ENCODE measurements around the gene PRKCE.
"Not testable (repeated sequence)": the region's sequence is repeated elsewhere in the genome, so short reads cannot be mapped to it uniquely, and the experiment has no call there.

PRKCE gene

GRCh38 chr2:45700407-45701013 is 49.0 kb downstream of the PRKCE start:
- DNase-seq = no peak

GRCh38 chr2:45705233-45705632 is 53.8 kb downstream of the PRKCE start:
- no peak for DNase-seq

DNA sequence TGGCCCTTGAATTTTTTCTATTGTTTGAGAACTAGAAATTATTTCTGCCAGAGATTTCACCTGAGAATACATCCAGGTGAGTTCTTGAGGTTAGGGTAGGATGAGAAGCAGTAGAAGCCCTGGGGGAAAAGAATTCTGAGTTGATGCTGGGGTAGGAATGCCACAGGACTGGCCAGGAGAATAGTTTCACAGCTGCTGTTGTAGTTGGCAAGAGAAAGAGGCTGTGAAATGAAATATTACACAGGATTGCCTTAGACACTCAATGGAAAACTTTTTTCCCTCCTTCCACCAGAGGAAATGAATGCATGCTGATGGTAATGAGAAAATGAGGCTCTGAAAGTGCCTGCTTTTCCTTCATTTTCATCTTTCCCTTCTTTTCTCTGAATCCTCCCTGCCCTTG is 54.6 kb downstream of the PRKCE start:
- no peak for DNase-seq

- DNase-seq = no peak
Observed at GRCh38 chr2:45707006-45707405, 55.5 kb downstream of the PRKCE start.

GRCh38 chr2:45707661-45708060 is 56.2 kb downstream of the PRKCE start:
- DNase-seq = no peak

DNA sequence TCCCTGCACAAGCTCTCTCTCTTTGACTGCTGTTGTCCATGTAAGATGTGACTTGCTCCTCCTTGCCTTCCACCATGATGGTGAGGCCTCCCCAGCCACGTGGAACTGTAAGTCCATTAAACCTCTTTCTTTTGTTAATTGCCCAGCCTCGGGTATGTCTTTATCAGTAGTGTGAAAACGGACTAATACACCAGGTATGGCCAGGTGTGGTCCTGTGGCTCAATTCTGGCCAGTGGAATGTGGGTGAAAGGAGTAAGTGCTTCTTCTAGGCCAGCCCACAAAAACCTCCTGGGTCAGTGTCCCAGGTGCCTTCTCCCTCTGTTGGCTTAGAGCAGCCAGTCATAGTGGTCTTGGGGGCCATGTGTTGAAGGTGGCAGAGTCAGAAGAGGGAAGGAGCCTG is 57.0 kb downstream of the PRKCE start:
- DNase-seq = no peak

- no peak for DNase-seq
Observed at GRCh38 chr2:45709137-45709536, 57.7 kb downstream of the PRKCE start.

GRCh38 chr2:45710468-45710867 is 59.0 kb downstream of the PRKCE start:
- no peak for DNase-seq

DNA sequence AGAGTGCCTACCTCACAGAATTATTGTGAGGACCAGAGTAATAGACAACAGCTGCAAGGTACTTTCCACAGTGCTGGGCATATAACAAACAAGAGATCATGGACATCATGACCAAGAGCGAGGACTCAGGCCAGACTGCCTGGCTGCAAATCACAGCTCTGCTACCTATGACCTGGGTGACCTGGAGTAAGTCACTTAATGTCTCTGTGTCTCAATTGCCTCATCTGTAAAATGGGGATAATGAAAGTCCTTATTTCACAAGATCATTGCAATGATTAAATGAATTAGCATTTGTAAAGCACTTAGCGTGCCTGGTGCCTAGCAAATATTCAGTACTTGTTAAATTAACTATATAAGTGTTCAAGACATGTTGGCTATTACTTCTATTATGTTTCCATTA is 59.7 kb downstream of the PRKCE start:
- no peak for DNase-seq

- DNase-seq = no peak
Observed at GRCh38 chr2:45712570-45712969, 61.1 kb downstream of the PRKCE start.

- no peak for DNase-seq
Observed at GRCh38 chr2:45713136-45713535, 61.7 kb downstream of the PRKCE start.

GRCh38 chr2:45713591-45713990 is 62.1 kb downstream of the PRKCE start:
- DNase-seq = no peak

GRCh38 chr2:45714679-45715078 is 63.2 kb downstream of the PRKCE start:
- no peak for DNase-seq

- no peak for DNase-seq
Observed at GRCh38 chr2:45715601-45716379, 64.3 kb downstream of the PRKCE start.

DNA sequence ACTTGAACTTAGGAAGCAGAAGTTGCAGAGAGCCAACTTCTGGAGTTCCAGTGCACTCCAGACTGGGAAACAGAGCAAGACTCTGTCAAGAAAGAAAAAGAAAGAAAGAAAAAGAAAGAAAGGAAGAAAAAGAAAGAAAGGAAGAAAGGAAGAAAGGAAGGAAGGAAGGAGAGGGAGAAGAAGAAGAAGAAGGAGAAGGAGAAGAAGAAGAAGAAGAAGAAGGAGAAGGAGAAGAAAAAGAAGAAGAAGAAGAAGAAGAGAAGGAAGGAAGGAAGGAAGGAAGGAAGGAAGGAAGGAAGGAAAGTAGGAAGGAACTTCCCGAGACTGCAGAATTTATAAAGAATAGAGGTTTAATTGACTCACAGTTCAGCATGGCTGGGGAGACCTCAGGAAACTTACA is 65.0 kb downstream of the PRKCE start:
- DNase-seq = not testable (repeated sequence)

- no peak for DNase-seq
Observed at GRCh38 chr2:45716915-45717314, 65.4 kb downstream of the PRKCE start.

DNA sequence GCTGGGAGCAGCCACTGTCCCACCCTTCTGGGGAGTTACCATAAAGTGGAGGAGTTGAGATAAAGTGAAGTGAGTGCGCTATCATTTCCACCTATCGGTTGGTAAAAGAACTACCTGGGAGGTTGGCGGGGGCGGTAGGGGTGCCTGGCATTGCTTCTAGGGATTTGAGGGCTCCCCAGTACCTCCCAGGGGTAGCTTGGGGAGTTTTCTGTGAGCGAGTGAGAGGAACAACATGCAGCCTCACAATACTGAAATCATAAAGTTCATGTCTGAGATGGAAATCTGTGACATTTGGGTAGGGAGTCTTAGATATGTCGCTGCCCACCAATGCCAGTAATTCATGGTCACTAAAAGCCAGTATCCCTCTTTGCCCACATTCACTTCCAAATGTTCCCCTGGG is 68.7 kb downstream of the PRKCE start:
- DNase-seq = no peak

DNA sequence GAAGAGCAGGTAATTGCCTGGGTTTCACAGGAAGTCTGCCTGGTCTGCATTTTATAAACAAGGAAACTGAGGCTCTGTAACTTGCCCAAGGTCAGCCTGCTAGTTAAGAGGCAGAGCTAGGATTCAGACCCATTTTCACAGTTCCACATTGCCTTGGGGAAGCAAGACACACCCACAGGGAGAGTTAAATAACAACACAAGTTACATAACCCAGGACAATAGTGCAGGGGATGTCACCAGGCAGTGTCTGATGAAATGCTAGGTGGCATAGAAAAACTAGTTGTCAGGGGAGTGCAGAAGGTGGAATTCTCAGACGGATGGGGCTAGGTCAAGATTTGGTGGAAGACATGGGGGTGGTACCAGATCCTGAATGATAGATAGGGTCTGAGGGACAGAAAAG is 69.7 kb downstream of the PRKCE start:
- no peak for DNase-seq

DNA sequence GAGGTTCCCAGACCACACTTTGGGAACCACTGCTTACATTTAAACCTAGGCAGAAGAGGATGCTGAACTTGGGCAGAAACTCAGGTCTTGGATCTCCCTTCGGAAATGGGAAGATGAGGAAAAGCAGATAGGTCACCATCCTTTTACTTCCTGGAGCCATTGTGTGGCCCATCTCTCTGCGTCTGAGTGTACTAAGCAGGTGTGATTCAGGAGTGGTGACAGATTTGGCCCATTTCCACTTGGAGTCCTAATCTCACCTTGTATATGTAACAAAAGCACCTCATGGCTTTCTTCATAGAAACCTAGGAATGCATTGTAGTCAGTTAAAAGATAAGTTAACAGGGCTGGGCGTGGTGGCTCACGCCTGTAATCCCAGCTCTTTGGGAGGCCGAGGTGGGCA is 71.0 kb downstream of the PRKCE start:
- DNase-seq = no peak

DNA sequence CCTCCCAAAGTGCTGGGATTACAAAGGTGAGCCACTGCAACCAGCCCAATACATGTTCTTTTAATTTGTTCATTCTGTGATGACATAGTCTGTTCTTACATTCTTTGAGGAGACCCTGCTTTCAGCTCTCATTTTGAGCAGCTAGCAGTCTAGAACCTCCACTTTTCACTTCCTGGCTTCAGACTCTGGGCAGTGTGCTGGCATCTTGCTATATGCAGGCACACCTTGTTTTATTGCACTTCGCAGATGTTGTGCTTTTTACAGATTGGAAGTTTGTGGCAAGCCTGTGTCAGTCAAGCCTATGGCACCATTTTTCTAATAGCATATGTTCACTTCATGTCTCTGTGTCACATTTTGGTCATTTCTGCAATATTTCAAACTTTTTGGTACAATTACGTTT is 72.4 kb downstream of the PRKCE start:
- DNase-seq = no peak

- no peak for DNase-seq
Observed at GRCh38 chr2:45724335-45724734, 72.9 kb downstream of the PRKCE start.

DNA sequence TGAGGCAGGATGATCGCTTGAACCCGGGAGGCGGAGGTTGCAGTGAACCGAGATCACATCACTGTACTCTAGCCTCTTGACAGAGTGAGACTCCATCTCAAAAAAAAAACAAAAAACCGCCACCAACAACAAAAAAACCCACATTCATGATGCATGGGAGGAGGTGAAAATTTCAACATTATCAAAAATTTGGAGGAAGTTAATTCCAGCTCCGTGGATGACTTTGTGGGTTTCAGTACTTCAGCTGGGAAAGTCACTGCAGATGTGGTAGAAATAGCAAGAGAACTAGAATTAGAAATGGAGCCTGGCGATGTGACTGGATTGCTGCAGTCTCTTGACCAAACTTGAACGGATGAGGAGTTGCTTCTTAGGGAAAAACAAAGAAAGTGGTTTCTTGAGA is 74.3 kb downstream of the PRKCE start:
- no peak for DNase-seq

DNA sequence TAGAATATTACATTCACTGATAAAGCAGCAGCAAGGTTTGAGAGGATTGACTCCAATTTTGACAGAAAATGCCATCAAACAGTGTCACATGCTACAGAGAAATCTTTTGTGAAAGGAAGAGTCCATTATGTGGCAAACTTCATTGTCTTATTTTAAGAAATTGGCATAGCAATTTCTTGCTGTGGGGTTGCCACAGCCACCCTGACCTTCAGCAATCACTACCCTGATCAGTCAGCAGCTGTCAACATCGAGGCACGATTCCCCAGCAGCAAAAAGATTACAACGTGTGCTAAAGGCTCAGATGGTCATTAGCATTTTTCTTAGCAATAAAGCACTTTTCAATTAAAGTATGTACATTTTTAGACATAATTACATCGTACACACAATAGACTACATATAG is 74.7 kb downstream of the PRKCE start:
- DNase-seq = no peak

DNA sequence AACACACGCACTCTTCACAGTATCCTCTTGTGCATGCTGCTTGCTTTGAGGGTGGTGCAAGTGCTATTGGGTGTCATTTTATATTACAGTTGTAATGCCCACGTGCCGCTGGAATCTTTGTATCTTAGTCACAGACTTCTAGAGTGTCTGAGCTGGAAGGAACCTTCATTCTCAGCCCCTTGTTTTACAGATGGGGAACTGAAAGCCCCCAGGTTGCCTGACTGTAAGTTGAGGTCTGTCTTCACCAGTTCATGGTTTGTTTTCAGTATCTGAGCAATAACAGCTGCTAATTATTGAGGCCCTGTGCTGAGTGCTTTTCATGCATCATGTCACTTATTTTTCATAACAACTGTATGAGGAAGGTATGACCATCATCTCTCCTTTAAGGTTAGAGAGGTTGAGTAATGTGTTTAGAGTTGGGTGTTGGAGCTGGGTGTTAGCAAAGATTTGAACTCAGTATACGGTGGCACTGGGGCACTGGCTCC is 77.0 kb downstream of the PRKCE start:
- no peak for DNase-seq
